ENCODE data around the gene FBXW11. TPM values are rescaled to one million over a fixed set of nuclear protein-coding genes. Genes with fewer than 3 reads are reported as not detected.

FBXW11 gene
- total RNA-seq, 2 donors from 2014 or later = 28.3 to 30.1 TPM

GRCh38 chr5:171841984-171842776 is 164.3 kb downstream of the FBXW11 start:
- Mint-ChIP-seq H3K27ac (no peak overlapping the region), H3K36me3 (ENCODE audit: low read depth) (peaks cover 8% of the 10 kb centered on the region), H3K4me1 (peaks cover 2% of the 10 kb centered on the region), H3K4me3 (no peak overlapping the region), H3K27me3 (no peaks in the 10 kb centered on the region)
- no peak for ATAC-seq
- no peak for DNase-seq
- no peaks in the 10 kb centered on the region for H3K9me3 ChIP-seq (ENCODE audit: control insufficient read depth, low read length, poor library complexity, severe bottlenecking)

DNA sequence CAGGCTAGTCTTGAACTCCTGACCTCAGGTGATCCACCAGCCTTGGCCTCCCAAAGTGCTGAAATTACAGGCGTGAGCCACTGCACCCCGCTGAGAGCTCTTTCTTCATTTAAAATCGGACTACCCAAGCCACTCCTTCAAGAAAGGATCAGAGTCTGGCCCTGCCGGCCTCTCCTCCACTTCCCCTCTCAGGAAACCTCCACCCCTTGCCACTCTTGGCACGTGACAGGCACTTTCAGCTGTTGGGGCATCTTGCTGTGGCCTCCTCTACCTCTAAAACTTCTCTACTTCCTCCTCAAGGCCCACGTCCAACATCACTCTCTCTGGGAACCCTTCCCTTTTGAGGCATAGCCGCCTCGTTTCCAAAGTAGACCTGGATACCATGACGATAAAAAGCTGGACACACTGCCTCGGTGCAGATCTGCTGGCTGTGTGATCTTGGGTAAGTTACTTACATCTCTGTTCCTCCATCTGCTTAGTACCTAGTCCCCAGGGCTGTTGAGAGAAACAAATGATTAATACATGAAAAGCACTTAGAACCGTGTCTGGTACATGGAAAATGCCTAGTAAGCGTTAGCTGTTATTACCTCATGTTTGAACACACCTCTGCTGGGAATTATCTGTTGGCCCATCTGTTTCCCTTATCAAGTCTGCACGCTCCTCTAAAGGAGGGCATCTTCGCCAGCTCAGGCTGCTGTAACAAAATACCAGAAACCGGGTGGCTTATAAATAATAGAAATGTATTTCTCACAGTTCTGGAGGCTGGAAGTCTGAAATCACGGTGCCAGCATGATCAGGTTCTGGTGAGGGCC is 165.5 kb downstream of the FBXW11 start:
- H3K4me3 Mint-ChIP-seq = no peak overlapping the region
- no peak for DNase-seq
- H3K27ac Mint-ChIP-seq = no peak overlapping the region
- no peak for ATAC-seq
- H3K27me3 Mint-ChIP-seq = no peaks in the 10 kb centered on the region
- H3K4me1 Mint-ChIP-seq = peaks cover 2% of the 10 kb centered on the region
- H3K36me3 Mint-ChIP-seq (ENCODE audit: low read depth) = peaks cover 8% of the 10 kb centered on the region
- H3K9me3 ChIP-seq (ENCODE audit: control insufficient read depth, low read length, poor library complexity, severe bottlenecking) = no peaks in the 10 kb centered on the region

DNA sequence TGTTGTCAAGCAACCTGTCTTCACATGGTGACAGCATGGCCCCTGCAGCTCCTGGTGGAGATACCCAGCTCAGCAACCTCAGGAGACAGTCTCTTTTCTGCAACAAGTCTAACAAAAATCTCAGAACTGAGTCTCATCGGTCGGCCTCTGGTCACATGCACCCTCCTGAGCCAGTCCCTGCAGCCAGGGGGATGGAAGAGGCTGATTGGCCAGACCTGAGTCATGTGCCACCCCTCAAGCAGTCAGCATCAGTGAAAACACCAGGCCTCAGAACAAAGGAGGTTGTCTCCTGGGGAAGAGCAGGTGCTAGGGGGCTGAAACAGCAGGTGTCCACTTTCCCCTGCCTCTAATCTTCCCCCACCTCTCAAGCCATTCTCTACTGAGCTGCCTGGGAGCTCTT is 166.4 kb downstream of the FBXW11 start:
- H3K9me3 ChIP-seq (ENCODE audit: control insufficient read depth, low read length, poor library complexity, severe bottlenecking) = no peaks in the 10 kb centered on the region
- H3K36me3 Mint-ChIP-seq (ENCODE audit: low read depth) = peaks cover 8% of the 10 kb centered on the region
- ATAC-seq = no peak
- no peaks in the 10 kb centered on the region for H3K27me3 Mint-ChIP-seq
- no peak overlapping the region for H3K27ac Mint-ChIP-seq
- no peak for DNase-seq
- peaks cover 2% of the 10 kb centered on the region for H3K4me1 Mint-ChIP-seq
- no peak overlapping the region for H3K4me3 Mint-ChIP-seq

DNA sequence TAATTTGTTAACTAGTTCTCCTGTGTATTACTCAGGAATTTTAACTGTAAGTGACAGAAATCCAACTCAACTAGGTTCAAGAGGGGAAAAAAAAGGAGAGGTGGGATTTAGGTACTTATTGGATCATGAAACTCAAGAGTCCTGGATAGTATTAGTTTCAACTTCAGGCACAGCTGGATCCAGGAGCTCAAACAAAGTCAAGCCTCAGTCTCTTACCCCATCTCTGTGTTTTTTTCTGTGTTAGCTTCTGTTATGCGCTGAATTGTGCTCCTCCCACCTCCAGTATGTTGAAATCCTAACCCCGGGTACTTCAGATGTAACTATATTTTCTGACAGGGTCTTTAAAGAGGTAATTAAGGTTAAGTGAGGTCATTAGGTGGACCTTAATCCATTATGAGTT is 167.3 kb downstream of the FBXW11 start:
- Mint-ChIP-seq H3K27me3 (no peaks in the 10 kb centered on the region), H3K27ac (no peak overlapping the region), H3K36me3 (ENCODE audit: low read depth) (peaks cover 8% of the 10 kb centered on the region), H3K4me1 (peaks cover 2% of the 10 kb centered on the region), H3K4me3 (no peak overlapping the region)
- H3K9me3 ChIP-seq (ENCODE audit: control insufficient read depth, low read length, poor library complexity, severe bottlenecking) = no peaks in the 10 kb centered on the region
- no peak for DNase-seq
- ATAC-seq = no peak

DNA sequence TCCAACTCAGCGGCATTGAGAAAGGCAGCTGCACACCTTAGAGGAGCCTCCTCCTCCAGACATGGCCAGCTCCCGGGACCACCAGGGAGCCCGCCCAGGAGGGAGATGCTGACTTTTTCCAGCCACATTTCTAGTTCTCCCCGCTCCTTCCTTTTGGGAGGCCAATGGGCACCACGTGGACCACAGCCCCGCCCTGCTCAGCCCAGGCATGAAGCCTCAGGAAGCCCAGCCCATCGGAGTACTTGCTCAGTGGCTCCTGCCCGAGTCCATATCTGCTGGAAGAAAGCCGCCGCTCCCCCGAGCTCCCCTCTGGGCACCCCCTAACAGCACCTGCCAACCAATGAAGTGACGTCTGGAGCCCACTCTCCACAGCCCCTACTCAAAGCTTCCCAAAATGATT is 168.4 kb downstream of the FBXW11 start:
- Mint-ChIP-seq H3K36me3 (ENCODE audit: low read depth) (peaks cover 12% of the 10 kb centered on the region), H3K4me3 (no peak overlapping the region), H3K27me3 (no peaks in the 10 kb centered on the region), H3K27ac (no peak overlapping the region), H3K4me1 (peaks cover under 1% of the 10 kb centered on the region)
- no peak for DNase-seq
- no peaks in the 10 kb centered on the region for H3K9me3 ChIP-seq (ENCODE audit: control insufficient read depth, low read length, poor library complexity, severe bottlenecking)
- no peak for ATAC-seq

DNA sequence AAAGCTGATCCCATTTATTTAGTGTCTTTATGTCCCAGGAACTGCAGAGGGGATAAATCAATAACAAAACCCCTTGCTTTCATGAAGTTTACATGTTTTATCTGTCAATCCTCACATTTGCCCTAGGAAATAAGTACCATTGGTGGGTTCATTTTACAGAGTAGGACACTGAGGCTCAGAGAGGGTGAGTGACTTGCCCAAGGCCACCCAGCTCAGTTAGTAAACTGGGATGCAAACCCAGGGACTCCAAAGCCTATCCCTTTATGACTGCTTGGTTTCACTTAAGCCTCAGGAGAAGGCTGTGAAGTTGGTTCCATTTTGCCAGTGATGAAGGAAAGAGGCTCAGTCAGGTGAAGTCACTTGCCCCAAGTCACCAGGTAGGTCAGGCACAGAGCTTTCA is 168.9 kb downstream of the FBXW11 start:
- H3K4me1 Mint-ChIP-seq = no peaks in the 10 kb centered on the region
- ATAC-seq (no peak), DNase-seq (no peak)
- no peak overlapping the region for H3K4me3 Mint-ChIP-seq
- peaks cover 13% of the 10 kb centered on the region for H3K36me3 Mint-ChIP-seq (ENCODE audit: low read depth)
- no peaks in the 10 kb centered on the region for H3K27me3 Mint-ChIP-seq
- H3K9me3 ChIP-seq (ENCODE audit: control insufficient read depth, low read length, poor library complexity, severe bottlenecking) = no peaks in the 10 kb centered on the region
- H3K27ac Mint-ChIP-seq = no peak overlapping the region

DNA sequence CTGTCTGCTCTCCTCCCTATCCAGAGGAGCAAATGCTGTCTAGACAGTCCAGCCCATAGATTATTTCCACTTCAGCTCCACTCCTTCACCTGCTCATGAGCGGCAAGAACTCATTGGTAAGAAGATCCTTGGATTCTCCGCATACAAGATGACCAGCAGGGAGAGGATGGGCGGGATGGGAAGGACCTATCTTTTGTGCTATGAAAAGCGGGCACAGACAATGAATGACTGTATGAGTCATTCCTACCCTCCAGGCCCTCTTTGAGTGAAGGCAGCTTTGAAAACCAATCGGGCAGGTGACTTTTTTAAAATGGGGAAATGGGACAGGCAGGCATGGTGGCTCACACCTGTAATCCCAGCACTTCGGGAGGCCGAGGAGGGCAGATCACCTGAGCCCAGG is 171.4 kb downstream of the FBXW11 start:
- Mint-ChIP-seq H3K27ac (no peak overlapping the region), H3K4me1 (no peaks in the 10 kb centered on the region), H3K4me3 (no peak overlapping the region), H3K36me3 (ENCODE audit: low read depth) (peaks cover 4% of the 10 kb centered on the region), H3K27me3 (no peaks in the 10 kb centered on the region)
- no peaks in the 10 kb centered on the region for H3K9me3 ChIP-seq (ENCODE audit: control insufficient read depth, low read length, poor library complexity, severe bottlenecking)
- DNase-seq = no peak
- no peak for ATAC-seq

DNA sequence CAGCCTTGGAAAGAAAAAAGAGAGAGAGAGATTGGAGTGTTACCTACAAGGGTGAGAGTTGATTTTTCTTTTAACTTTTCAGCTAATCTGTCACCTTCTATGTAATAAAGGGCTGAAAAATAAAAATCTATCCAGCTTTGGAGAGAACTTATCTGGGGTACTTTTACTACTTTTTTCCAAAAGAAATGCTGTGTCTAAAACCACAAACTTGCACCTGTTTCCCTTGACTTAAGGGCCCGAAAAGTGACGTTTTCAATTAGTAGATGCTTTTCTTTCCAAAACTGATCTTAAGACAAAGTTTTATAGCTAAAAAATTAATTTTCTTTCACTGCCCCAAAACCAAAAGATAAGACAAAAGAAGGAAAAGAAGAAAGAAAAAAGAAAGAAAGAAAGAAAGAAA is 172.0 kb downstream of the FBXW11 start:
- H3K9me3 ChIP-seq (ENCODE audit: control insufficient read depth, low read length, poor library complexity, severe bottlenecking) = no peaks in the 10 kb centered on the region
- DNase-seq = no peak
- Mint-ChIP-seq H3K4me1 (no peaks in the 10 kb centered on the region), H3K4me3 (no peak overlapping the region), H3K36me3 (ENCODE audit: low read depth) (peaks cover 4% of the 10 kb centered on the region), H3K27ac (no peak overlapping the region), H3K27me3 (no peaks in the 10 kb centered on the region)
- ATAC-seq = no peak

DNA sequence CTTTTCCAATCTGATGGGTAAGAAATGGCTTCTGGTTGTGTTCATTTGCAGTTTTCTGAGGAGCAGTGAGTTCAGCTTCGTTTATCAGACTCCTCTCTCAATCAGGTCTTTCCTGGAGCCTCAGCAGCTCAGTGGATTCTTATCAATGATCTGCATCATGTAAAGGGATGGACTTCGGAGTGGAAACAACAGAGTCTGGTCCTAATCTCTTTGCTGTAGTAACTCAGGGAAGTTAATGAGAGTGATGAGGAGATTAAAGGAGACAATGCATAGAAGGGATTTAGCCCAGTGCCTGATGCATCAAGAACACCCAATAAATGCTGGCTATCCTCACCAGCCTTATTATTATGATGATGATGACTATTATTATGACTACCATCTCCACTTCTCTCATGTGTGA is 173.7 kb downstream of the FBXW11 start:
- no peaks in the 10 kb centered on the region for H3K9me3 ChIP-seq (ENCODE audit: control insufficient read depth, low read length, poor library complexity, severe bottlenecking)
- no peak for DNase-seq
- no peaks in the 10 kb centered on the region for H3K4me1 Mint-ChIP-seq
- no peak for ATAC-seq
- no peak overlapping the region for H3K4me3 Mint-ChIP-seq
- no peaks in the 10 kb centered on the region for H3K27me3 Mint-ChIP-seq
- H3K36me3 Mint-ChIP-seq (ENCODE audit: low read depth) = peaks cover 4% of the 10 kb centered on the region
- no peak overlapping the region for H3K27ac Mint-ChIP-seq

DNA sequence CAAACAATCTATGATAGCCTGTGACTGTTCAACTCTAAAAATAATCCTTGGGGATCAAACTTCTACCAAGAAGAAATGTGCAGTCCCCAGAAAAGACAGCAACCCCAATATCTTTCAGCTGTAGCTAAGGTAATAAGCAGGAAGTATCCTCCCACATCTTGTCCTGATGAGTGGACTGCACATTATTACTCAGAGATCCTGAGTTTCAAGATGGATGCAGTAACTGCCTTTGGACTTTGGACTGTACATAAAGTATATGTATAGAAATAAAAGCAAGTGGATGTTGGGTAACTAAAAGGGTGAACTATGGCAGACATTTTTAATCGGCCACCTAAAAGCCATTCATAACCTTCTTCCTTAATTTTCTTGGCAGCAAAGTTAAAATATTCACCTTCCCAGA is 175.8 kb downstream of the FBXW11 start:
- Mint-ChIP-seq H3K4me3 (no peak overlapping the region), H3K4me1 (no peaks in the 10 kb centered on the region), H3K27ac (no peak overlapping the region), H3K27me3 (no peaks in the 10 kb centered on the region), H3K36me3 (ENCODE audit: low read depth) (peaks cover 4% of the 10 kb centered on the region)
- no peak for DNase-seq
- no peak for ATAC-seq
- no peaks in the 10 kb centered on the region for H3K9me3 ChIP-seq (ENCODE audit: control insufficient read depth, low read length, poor library complexity, severe bottlenecking)

DNA sequence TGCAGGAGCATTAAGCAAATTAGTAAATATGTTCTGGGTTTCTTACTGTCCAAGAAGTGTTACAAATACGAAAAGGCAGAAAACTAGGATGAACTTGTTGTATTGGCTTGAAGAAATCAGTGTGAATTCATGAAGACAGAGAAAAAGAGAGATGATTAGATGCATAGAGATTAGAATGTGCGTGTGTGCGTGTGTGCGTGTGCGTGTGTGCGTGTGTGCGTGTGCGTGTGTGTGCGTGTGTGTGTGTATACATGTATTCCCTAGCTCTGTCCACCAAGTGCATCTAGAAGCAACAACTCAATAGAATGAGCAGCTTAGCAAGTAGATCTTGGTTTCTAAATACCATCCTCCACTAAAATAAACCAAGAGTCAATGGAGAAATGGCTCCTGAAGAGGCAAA is 179.3 kb downstream of the FBXW11 start:
- DNase-seq (no peak), ATAC-seq (no peak)
- Mint-ChIP-seq H3K27ac (no peak overlapping the region), H3K27me3 (no peaks in the 10 kb centered on the region), H3K4me1 (no peaks in the 10 kb centered on the region), H3K36me3 (ENCODE audit: low read depth) (no peaks in the 10 kb centered on the region), H3K4me3 (no peak overlapping the region)
- no peaks in the 10 kb centered on the region for H3K9me3 ChIP-seq (ENCODE audit: control insufficient read depth, low read length, poor library complexity, severe bottlenecking)

DNA sequence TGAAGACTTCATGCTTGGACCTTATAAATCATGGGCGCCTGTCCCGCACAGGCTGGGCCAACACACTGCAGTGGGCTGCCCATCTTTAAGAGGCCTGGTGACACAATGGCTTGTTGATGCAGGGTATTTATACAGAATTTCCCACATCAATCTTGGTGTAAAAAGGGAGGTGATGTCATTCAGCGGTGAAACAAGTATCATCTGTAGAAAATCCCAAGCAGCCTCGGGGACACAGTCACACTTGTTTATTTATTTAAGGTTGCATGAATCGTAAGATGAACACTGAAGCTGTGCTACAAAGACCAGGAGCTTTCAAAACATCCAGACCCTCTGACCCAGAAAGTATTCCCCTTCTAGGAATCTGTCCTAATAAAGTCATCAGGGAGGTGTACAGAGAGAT is 180.3 kb downstream of the FBXW11 start:
- Mint-ChIP-seq H3K36me3 (ENCODE audit: low read depth) (no peaks in the 10 kb centered on the region), H3K27me3 (no peaks in the 10 kb centered on the region), H3K27ac (no peak overlapping the region), H3K4me3 (no peak overlapping the region), H3K4me1 (no peaks in the 10 kb centered on the region)
- no peaks in the 10 kb centered on the region for H3K9me3 ChIP-seq (ENCODE audit: control insufficient read depth, low read length, poor library complexity, severe bottlenecking)
- DNase-seq (no peak), ATAC-seq (no peak)

- no peaks in the 10 kb centered on the region for H3K27me3 Mint-ChIP-seq
- no peaks in the 10 kb centered on the region for H3K9me3 ChIP-seq (ENCODE audit: control insufficient read depth, low read length, poor library complexity, severe bottlenecking)
- no peak for DNase-seq
- no peaks in the 10 kb centered on the region for H3K4me1 Mint-ChIP-seq
- no peak overlapping the region for H3K27ac Mint-ChIP-seq
- no peak overlapping the region for H3K4me3 Mint-ChIP-seq
- H3K36me3 Mint-ChIP-seq (ENCODE audit: low read depth) = no peaks in the 10 kb centered on the region
- ATAC-seq = no peak
Measured at GRCh38 chr5:171825051-171825450, 181.4 kb downstream of the FBXW11 start.

- H3K4me3 Mint-ChIP-seq = no peak overlapping the region
Measured at GRCh38 chr5:171823269-171823668, 183.2 kb downstream of the FBXW11 start.

More at GRCh38 chr5:171823269-171823668, 183.2 kb downstream of the FBXW11 start:
- no peaks in the 10 kb centered on the region for H3K36me3 Mint-ChIP-seq (ENCODE audit: low read depth)
- H3K27ac Mint-ChIP-seq = no peak overlapping the region
- no peaks in the 10 kb centered on the region for H3K9me3 ChIP-seq (ENCODE audit: control insufficient read depth, low read length, poor library complexity, severe bottlenecking)
- H3K4me1 Mint-ChIP-seq = no peaks in the 10 kb centered on the region
- ATAC-seq (no peak), DNase-seq (no peak)
- peaks cover 10% of the 10 kb centered on the region for H3K27me3 Mint-ChIP-seq

Measured in T-helper 17 cell (primary cell).